Measurements from ENCODE around the gene PAIP2B.

DNA sequence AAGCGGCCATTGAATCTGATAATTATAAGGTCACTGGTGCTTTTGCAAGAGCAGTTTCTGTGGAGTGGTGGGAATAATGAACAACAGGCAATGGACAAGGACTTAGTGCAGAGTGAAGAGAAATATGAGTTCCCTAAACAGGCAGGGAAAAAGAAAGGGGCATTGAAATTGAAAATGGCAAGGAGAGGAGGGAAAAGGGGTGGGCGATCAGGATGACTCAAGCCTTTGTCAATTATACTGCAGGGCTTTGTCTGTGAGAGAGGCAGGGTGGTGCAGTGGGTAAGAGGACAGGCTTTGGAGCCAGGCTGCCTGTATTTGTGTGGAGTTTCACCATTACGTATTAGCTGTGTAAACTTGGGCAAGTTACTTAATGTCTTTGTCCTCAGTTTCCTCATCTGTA is 29.5 kb upstream of the PAIP2B start:
- TF ChIP-seq, protein P1, sequence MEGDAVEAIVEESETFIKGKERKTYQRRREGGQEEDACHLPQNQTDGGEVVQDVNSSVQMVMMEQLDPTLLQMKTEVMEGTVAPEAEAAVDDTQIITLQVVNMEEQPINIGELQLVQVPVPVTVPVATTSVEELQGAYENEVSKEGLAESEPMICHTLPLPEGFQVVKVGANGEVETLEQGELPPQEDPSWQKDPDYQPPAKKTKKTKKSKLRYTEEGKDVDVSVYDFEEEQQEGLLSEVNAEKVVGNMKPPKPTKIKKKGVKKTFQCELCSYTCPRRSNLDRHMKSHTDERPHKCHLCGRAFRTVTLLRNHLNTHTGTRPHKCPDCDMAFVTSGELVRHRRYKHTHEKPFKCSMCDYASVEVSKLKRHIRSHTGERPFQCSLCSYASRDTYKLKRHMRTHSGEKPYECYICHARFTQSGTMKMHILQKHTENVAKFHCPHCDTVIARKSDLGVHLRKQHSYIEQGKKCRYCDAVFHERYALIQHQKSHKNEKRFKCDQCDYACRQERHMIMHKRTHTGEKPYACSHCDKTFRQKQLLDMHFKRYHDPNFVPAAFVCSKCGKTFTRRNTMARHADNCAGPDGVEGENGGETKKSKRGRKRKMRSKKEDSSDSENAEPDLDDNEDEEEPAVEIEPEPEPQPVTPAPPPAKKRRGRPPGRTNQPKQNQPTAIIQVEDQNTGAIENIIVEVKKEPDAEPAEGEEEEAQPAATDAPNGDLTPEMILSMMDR (IDR thresholded peaks at IDR 0.05; ENCODE audit: low read depth, low read length) = no peak
- no peak for TF ChIP-seq EZH2phosphoT487 (IDR thresholded peaks at IDR 0.05; ENCODE audit: low read depth)
